GM12864 (cell line): ENCODE data around the gene ING3.

Source experiments
- DNase-seq: peaks from one replicate; pipeline ENCODE4 v3.0.0-alpha.2; 2011; ENCODE audit warnings: low read depth
- H3K4me3 ChIP-seq: 2 replicates; pipeline ENCODE4 v1.5.1; 2011; ENCODE audit warnings: mild to moderate bottlenecking, low read depth, low read length, control low read depth
- CTCF ChIP-seq: IDR thresholded peaks from 2 replicates; pipeline ENCODE4 v1.5.1; 2011; ENCODE audit warnings: low read depth, mild to moderate bottlenecking, moderate library complexity, low read length, control low read depth, inconsistent platforms; ENCODE audit errors: missing control alignments

The ING3 gene

GRCh38 chr7:120987683-120988590 lies 37.4 kb downstream of the ING3 start:
- TF ChIP-seq CTCF = peak; percentile 88
- DNase-seq = peak; percentile 66

GRCh38 chr7:120988591-120989256 lies 38.1 kb downstream of the ING3 start, which contains the start of gene CPED1:
Gene CPED1 (plus strand): TSS chr7:120988711. CDS start chr7:120989622, 911 bp downstream.
- H3K4me3 ChIP-seq = peak within 1 kb of the TSS; percentile 36; the same call in 1 of the 2 replicates
- DNase-seq = no peak
- no peak for TF ChIP-seq CTCF

More at GRCh38 chr7:120987683-120988590, 37.4 kb downstream of the ING3 start:
- H3K4me3 ChIP-seq = peak overlapping the region; percentile 36; the same call in 1 of the 2 replicates

GRCh38 chr7:120989257-120990220 lies 39.0 kb downstream of the ING3 start:
- DNase-seq = no peak
- H3K4me3 ChIP-seq = no peak overlapping the region
- TF ChIP-seq CTCF = no peak

- TF ChIP-seq CTCF = no peak
- no peak for DNase-seq
- H3K4me3 ChIP-seq = no peak overlapping the region
These were observed 40.0 kb downstream of the ING3 start for GRCh38 chr7:120990468-120991118.

GRCh38 chr7:120991161-120991560 lies 40.6 kb downstream of the ING3 start:
- no peak for TF ChIP-seq CTCF
- no peak for DNase-seq
- no peak overlapping the region for H3K4me3 ChIP-seq

- H3K4me3 ChIP-seq = no peak overlapping the region
- no peak for DNase-seq
- TF ChIP-seq CTCF = no peak
These were observed 41.0 kb downstream of the ING3 start for GRCh38 chr7:120991581-120991980.
